Naive B cell (primary cell): ENCODE measurements around the gene MADCAM1. TPM values are rescaled to one million over a fixed set of nuclear protein-coding genes. Genes with fewer than 3 reads are reported as not detected.

Experiments
- ATAC-seq, 2 donors: fragments of 150-1000 bp; cut with Tn5 transposase; 2 replicates each; pipeline ENCODE4 v1.10.0; 2021; ENCODE audit warnings: low read depth in 2 of 2, mild to moderate bottlenecking in 2 of 2, moderate library complexity in 2 of 2
- DNase-seq: peaks from one replicate; pipeline ENCODE4 v3.0.0; 2022
- H3K27ac Mint-ChIP-seq, 6 donors: one replicate each; pipeline ENCODE4 v1.8.0; 2020 to 2022; ENCODE audit warnings: mild to moderate bottlenecking in 6 of 6, mixed read lengths in 6 of 6, moderate library complexity in 5 of 6, inconsistent platforms in 2 of 6
- H3K27me3 Mint-ChIP-seq, 3 donors: one replicate each; pipeline ENCODE4 v1.8.0; 2021 to 2022; ENCODE audit warnings: mixed read lengths in 3 of 3, mild to moderate bottlenecking in 1 of 3
- H3K36me3 Mint-ChIP-seq, 2 donors: one replicate each; pipeline ENCODE4 v1.8.0; 2020 to 2022; ENCODE audit warnings: mixed read lengths in 2 of 2, inconsistent platforms in 1 of 2, mild to moderate bottlenecking in 1 of 2
- H3K4me1 Mint-ChIP-seq, 3 donors: one replicate each; pipeline ENCODE4 v1.8.0; 2020 to 2022; ENCODE audit warnings: mixed read lengths in 3 of 3, inconsistent platforms in 1 of 3, mild to moderate bottlenecking in 1 of 3, moderate library complexity in 1 of 3
- H3K4me3 Mint-ChIP-seq, 8 donors: one replicate each; pipeline ENCODE4 v1.8.0; 2020 to 2022; ENCODE audit warnings: mild to moderate bottlenecking in 8 of 8, mixed read lengths in 8 of 8, moderate library complexity in 8 of 8, inconsistent platforms in 2 of 8
- H3K9me3 Mint-ChIP-seq, 7 donors: one replicate each; pipeline ENCODE4 v1.8.0; 2020 to 2022; ENCODE audit warnings: mixed read lengths in 7 of 7, mild to moderate bottlenecking in 5 of 7, inconsistent platforms in 2 of 7, moderate library complexity in 1 of 7
- polyA plus RNA-seq, 6 donors: library from polyadenylated mRNA; unstranded; fragments of 300-500 nt; fragmentation: Illumina TruSeq; gene quantifications; one replicate each; pipeline ENCODE4 v1.2.3, GENCODE V29; 2021; ENCODE audit warnings: low read depth in 6 of 6

MADCAM1 gene
- polyA plus RNA-seq, 6 donors from 2014 or later, result 0.24 to 0.34 (median 0.30) TPM; not detected in 2

- H3K4me1 Mint-ChIP-seq, result peaks cover 18 to 19% (median 19%) of the 10 kb centered on the region in 3 donors
- no peak for ATAC-seq
These were observed 11.8 kb upstream of the MADCAM1 start for GRCh38 chr19:484494-484893.

GRCh38 chr19:485077-485476 lies 11.2 kb upstream of the MADCAM1 start:
- no peak overlapping the region for H3K27ac Mint-ChIP-seq

More at GRCh38 chr19:484494-484893, 11.8 kb upstream of the MADCAM1 start:
- H3K9me3 Mint-ChIP-seq, result peaks cover 0 to 19% (median 14%) of the 10 kb centered on the region in 7 donors
- no peak overlapping the region for H3K27ac Mint-ChIP-seq
- H3K36me3 Mint-ChIP-seq, result peaks cover 0 to 18% of the 10 kb centered on the region in 2 donors
- peaks cover 4 to 29% (median 17%) of the 10 kb centered on the region in 3 donors for H3K27me3 Mint-ChIP-seq
- no peak for DNase-seq
- H3K4me3 Mint-ChIP-seq, result peak overlapping the region in 1 of 8 donors; percentile 68

GRCh38 chr19:485583-486236 lies 10.6 kb upstream of the MADCAM1 start:
- Mint-ChIP-seq H3K9me3 (peaks cover 0 to 10% (median 7%) of the 10 kb centered on the region in 7 donors), H3K27me3 (peaks cover 4 to 29% (median 17%) of the 10 kb centered on the region in 3 donors), H3K4me1 (peaks cover 8 to 18% (median 9%) of the 10 kb centered on the region in 3 donors), H3K4me3 (peak overlapping the region in 3 of 8 donors; percentile 37 to 85 (median 47)), H3K36me3 (peaks cover 0 to 7% of the 10 kb centered on the region in 2 donors), H3K27ac (no peak overlapping the region)
- ATAC-seq (no peak), DNase-seq (no peak)

More at GRCh38 chr19:485077-485476, 11.2 kb upstream of the MADCAM1 start:
- no peak for DNase-seq
- Mint-ChIP-seq H3K4me3 (no peak overlapping the region), H3K4me1 (peaks cover 14 to 18% (median 15%) of the 10 kb centered on the region in 3 donors), H3K36me3 (peaks cover 0 to 13% of the 10 kb centered on the region in 2 donors), H3K27me3 (peaks cover 4 to 29% (median 17%) of the 10 kb centered on the region in 3 donors), H3K9me3 (peaks cover 0 to 16% (median 13%) of the 10 kb centered on the region in 7 donors)
- ATAC-seq, result no peak

DNA sequence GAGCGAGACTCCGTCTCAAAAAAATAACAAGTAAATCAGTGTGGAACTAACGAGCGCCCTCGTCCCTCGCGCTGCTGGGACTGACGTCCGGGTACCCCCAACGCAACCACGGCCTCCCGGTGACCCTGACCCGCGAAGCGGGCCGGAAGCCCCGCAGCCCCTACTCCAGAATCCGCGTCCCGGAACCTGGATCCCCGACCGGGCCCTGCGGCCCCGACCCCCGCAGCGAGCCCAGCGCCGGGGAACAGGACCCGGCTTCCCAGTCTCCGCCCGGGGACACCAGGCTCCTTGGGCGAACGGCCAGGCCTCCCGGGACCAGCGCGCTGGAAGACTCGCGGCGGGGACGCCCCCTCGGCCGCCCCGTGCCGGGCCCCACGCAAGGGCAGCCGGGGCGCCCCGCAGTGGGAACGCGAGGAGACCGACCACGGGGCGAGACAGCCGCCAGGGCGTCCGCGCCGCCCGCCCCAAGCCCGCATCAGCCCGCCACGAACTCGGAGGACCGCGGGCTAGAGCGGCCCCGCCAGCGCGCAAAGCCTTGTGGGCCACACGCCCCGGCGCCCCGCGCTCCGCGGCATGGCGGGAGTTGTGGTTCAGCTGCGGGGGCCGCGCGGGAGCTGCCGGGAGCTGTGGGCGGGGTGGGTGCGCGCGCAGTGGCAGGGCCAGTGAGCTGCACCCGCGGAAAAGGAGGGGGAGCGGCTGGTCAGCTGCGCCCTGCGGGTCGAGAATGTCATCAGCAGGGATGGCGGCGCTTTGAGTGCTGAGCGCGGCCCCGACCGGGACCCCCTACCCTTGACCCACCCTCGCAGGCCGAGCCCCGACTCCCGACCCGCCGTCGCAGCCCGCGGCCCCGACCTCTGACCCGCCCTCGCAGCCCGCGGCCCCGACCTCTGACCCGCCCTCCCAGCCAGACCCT lies 7.5 kb upstream of the MADCAM1 start:
- no peaks in the 10 kb centered on the region for H3K9me3 Mint-ChIP-seq
- peak overlapping the region in 4 of 6 donors; percentile 51 to 91 (median 72) for H3K27ac Mint-ChIP-seq
- H3K36me3 Mint-ChIP-seq, result no peaks in the 10 kb centered on the region
- peaks cover 4 to 27% (median 17%) of the 10 kb centered on the region in 3 donors for H3K27me3 Mint-ChIP-seq
- H3K4me3 Mint-ChIP-seq, result peak overlapping the region; percentile 79 to 91 (median 86)
- peaks cover 4 to 18% (median 6%) of the 10 kb centered on the region in 3 donors for H3K4me1 Mint-ChIP-seq
- DNase-seq (peak; percentile 92), ATAC-seq (peak; percentile 95 to 96)

DNA sequence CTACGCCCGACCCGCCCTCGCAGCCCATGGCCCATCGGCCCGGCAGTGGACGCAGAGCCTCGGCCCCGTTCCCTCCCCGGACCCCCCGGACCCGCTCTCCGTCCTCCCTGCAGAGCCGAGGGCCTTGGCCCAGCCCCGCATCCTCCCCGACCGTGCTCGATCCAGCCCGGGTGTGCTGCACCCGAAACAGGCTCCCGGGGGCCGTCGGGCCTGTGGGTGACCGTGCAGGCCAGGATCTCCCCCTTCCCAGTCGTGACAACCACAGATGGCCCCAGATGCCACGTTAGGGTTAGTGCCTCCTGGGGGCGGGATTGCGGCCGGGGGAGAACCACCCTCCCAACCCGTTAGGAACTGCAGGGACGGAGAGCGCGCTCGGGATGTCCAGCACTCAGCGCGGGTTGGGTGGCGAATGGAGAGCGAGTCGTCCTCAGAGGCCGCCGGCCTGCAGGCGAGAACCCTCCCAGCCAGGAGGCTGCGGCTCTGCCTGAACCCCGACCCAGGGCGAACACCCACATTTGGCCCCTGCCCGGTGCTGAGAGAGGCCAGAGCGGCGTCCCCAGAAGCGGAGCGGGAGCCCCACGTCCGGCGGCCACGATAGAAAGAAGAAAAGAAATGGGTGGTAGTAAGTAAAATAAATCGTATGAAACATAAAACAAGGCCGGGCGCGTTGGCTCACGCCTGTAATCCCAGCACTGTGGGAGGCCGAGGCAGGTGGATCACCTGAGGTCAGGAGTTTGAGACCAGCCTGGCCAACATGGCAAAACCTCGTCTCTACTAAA lies 6.7 kb upstream of the MADCAM1 start:
- ATAC-seq (peak in 1 of 2 donors; percentile 3), DNase-seq (no peak)
- Mint-ChIP-seq H3K27me3 (peaks cover 4 to 18% (median 14%) of the 10 kb centered on the region in 3 donors), H3K36me3 (no peaks in the 10 kb centered on the region), H3K4me1 (peaks cover 6 to 16% (median 7%) of the 10 kb centered on the region in 3 donors), H3K4me3 (peak overlapping the region; percentile 72 to 91 (median 80)), H3K27ac (peak overlapping the region in 3 of 6 donors; percentile 49 to 82 (median 57)), H3K9me3 (no peaks in the 10 kb centered on the region)

DNA sequence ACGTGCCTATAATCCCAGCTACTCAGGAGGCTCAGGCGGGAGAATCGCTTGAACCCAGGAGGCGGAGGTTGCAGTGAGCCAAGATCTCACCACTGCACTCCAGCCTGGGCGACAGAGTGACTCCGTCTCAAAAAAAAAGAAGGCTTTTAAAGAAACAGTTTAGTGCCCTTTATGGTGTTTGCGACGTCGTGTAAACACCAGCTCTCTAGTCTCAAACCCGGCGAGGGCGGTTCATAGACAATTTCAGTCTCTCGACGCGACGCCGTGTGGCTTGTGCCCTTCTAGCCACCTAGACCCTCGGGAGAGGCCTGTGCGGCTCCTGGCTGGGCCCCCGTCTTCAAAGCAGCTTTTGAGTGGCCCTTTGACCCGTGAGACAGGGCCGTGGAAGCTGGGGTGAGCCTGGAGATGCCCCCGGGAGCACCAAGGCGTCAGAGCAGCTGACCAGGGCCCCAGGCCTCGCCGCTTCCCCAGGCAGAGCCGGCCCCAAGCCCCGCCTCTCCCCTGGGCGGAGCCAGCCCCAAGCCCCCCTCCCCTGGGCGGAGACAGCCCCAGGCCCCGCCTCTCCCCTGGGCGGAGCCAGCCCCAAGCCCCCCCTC lies 5.0 kb upstream of the MADCAM1 start:
- DNase-seq (no peak), ATAC-seq (no peak)
- H3K4me1 Mint-ChIP-seq, result peaks cover 6 to 16% (median 7%) of the 10 kb centered on the region in 3 donors
- no peaks in the 10 kb centered on the region for H3K36me3 Mint-ChIP-seq
- no peaks in the 10 kb centered on the region for H3K9me3 Mint-ChIP-seq
- peak overlapping the region in 2 of 8 donors; percentile 4 to 37 for H3K4me3 Mint-ChIP-seq
- H3K27me3 Mint-ChIP-seq, result peaks cover 0 to 11% (median 7%) of the 10 kb centered on the region in 3 donors
- no peak overlapping the region for H3K27ac Mint-ChIP-seq

GRCh38 chr19:492091-492531 lies 4.2 kb upstream of the MADCAM1 start:
- no peak overlapping the region for H3K4me3 Mint-ChIP-seq
- no peak for DNase-seq
- ATAC-seq, result no peak
- H3K36me3 Mint-ChIP-seq, result no peaks in the 10 kb centered on the region
- no peak overlapping the region for H3K27ac Mint-ChIP-seq
- no peaks in the 10 kb centered on the region for H3K9me3 Mint-ChIP-seq
- H3K27me3 Mint-ChIP-seq, result peaks cover 0 to 9% (median 6%) of the 10 kb centered on the region in 3 donors
- peaks cover 6 to 16% (median 7%) of the 10 kb centered on the region in 3 donors for H3K4me1 Mint-ChIP-seq

- Mint-ChIP-seq H3K9me3 (no peaks in the 10 kb centered on the region), H3K27me3 (peaks cover 0 to 17% (median 13%) of the 10 kb centered on the region in 3 donors), H3K27ac (peak overlapping the region in 2 of 6 donors; percentile 68 to 86), H3K36me3 (no peaks in the 10 kb centered on the region), H3K4me1 (peaks cover 11 to 13% (median 12%) of the 10 kb centered on the region in 3 donors), H3K4me3 (no peak overlapping the region)
- ATAC-seq (no peak), DNase-seq (no peak)
These were observed 2.7 kb upstream of the MADCAM1 start for GRCh38 chr19:493391-494170.

DNA sequence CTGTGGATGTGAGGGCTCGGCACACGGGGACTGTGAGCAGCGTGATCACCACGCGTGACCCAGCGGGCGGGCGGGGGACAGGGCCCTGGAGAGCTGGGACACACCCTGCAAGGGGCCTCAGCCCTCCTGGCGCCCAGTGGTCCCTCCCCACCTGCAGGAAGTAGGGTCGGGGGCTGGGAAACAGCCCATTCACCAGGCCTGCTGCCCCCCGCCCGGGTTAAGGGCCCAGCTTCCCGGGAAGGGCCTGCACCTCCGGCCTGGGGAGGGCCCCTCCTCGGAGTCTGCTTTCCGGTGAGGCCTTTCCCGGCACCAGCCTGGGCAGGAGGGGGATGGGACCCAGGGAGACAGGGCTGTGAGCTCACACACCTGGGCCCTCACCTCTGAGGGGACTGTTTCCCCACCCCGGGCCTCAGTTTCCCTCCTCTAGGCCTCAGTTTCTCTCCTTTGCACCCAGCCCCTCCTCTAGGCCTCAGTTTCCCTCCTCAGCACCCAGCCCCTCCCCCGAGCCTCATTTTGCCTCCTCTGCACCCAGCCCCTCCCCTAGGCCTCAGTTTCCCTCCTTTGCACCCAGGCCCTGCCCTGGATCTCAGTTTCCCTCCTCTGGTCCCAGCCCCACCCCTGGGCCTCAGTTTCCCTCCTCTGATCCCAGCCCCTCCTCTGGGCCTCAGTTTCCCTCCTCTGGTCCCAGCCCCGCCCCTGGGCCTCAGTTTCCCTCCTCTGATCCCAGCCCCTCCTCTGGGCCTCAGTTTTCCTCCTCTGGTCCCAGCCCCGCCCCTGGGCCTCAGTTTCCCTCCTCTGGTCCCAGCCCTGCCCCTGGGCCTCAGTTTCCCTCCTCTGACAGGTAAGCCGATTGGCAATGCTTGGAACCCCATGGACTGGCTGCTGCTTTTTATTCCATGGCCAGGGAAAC lies 1.9 kb upstream of the MADCAM1 start:
- no peak overlapping the region for H3K4me3 Mint-ChIP-seq
- peaks cover 0 to 6% of the 10 kb centered on the region in 2 donors for H3K36me3 Mint-ChIP-seq
- ATAC-seq, result no peak
- peaks cover 16 to 18% (median 17%) of the 10 kb centered on the region in 3 donors for H3K4me1 Mint-ChIP-seq
- H3K9me3 Mint-ChIP-seq, result peaks cover 0 to 3% (median 0%) of the 10 kb centered on the region in 7 donors
- peaks cover 5 to 23% (median 22%) of the 10 kb centered on the region in 3 donors for H3K27me3 Mint-ChIP-seq
- H3K27ac Mint-ChIP-seq, result no peak overlapping the region
- DNase-seq, result no peak

DNA sequence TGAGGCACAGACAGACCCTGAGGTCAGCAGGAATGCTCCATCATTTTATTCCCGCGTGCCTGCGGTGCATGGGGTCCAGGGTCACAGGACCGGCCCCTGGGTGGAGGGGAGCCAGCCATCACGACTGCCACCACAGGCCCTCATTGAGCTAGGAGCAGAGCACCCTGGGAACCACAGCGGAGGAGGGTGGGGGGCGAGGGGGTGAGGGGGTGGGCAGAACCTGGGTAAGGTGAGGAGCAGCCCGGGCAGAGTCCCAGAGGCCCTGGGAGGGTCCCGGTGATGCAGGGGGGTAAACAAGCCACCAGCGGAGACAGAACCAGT lies 1.2 kb upstream of the MADCAM1 start:
- Mint-ChIP-seq H3K9me3 (peaks cover 0 to 4% (median 0%) of the 10 kb centered on the region in 7 donors), H3K27me3 (peaks cover 7 to 26% (median 26%) of the 10 kb centered on the region in 3 donors), H3K4me1 (peaks cover 15 to 19% (median 17%) of the 10 kb centered on the region in 3 donors), H3K36me3 (peaks cover 0 to 9% of the 10 kb centered on the region in 2 donors), H3K27ac (no peak overlapping the region), H3K4me3 (no peak overlapping the region)
- ATAC-seq (no peak), DNase-seq (no peak)
